Nephron (organoid): ENCODE results near the gene SEL1L3.

Experiments
- H3K27ac Mint-ChIP-seq, 3 experiments: 2 replicates each; pipeline ENCODE4 v1.8.0; 2020; ENCODE audit warnings: mixed read lengths in 3 of 3, mild to moderate bottlenecking in 2 of 3, moderate library complexity in 1 of 3
- H3K27me3 Mint-ChIP-seq: 2 replicates; pipeline ENCODE4 v1.8.0; 2021; ENCODE audit warnings: low read depth, mild to moderate bottlenecking, moderate library complexity, mixed read lengths
- H3K36me3 Mint-ChIP-seq: 2 replicates; pipeline ENCODE4 v1.8.0; 2020; ENCODE audit warnings: low read depth, mixed read lengths
- H3K4me1 Mint-ChIP-seq: 2 replicates; pipeline ENCODE4 v1.8.0; 2020; ENCODE audit warnings: mixed read lengths
- H3K4me3 Mint-ChIP-seq, 3 experiments: 2 replicates each; pipeline ENCODE4 v1.8.0; 2020; ENCODE audit warnings: mild to moderate bottlenecking in 3 of 3, mixed read lengths in 3 of 3, moderate library complexity in 2 of 3
- H3K9me3 Mint-ChIP-seq: 2 replicates; pipeline ENCODE4 v1.8.0; 2020; ENCODE audit warnings: mixed read lengths
- TF ChIP-seq, protein P1 (sequence below), 3 experiments: fragments of 200-600 bp; sonication (generic); IDR thresholded peaks; one replicate each; pipeline ENCODE4 v1.5.0; 2021; ENCODE audit warnings: antibody characterized with exemption in 3 of 3; ENCODE audit not compliant: unreplicated experiment in 3 of 3

The SEL1L3 gene

DNA sequence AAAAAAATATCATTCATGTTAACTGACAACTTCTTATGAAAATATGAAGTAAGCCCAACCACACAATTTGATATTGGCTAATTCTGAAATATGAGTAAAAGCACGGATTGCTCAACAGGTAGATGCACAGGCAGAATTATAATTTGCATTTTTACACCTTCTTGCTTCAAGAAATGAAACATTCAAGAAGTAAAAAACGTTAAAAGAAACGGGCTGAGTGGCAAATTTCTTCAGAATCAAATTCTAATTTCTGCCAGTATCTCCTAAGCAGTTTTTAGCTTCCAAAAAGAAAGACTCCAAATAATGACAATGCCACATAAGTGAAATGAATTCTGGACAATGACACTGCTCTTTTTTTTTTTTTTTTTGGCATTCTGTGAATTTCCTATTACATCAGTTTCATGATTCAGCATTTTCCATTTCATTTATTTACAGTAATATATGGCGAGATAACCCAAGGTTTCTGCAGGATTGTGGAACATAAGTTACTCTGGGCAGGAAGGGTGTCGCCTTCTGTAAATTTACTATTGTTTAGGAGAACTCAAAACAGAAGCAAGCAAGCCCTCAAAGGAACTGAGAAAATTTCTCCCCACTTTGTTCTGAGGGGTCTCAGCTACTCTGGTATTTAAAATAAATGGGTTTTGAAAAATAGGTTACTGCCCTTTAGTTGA is 1.4 kb downstream of the SEL1L3 start:
- no peaks in the 10 kb centered on the region for H3K9me3 Mint-ChIP-seq
- H3K27me3 Mint-ChIP-seq: peaks cover 63% of the 10 kb centered on the region
- H3K4me3 Mint-ChIP-seq: peak overlapping the region; percentile 93 to 98 (median 96)
- H3K36me3 Mint-ChIP-seq: no peaks in the 10 kb centered on the region
- peaks cover 41% of the 10 kb centered on the region for H3K4me1 Mint-ChIP-seq
- TF ChIP-seq, protein P1, sequence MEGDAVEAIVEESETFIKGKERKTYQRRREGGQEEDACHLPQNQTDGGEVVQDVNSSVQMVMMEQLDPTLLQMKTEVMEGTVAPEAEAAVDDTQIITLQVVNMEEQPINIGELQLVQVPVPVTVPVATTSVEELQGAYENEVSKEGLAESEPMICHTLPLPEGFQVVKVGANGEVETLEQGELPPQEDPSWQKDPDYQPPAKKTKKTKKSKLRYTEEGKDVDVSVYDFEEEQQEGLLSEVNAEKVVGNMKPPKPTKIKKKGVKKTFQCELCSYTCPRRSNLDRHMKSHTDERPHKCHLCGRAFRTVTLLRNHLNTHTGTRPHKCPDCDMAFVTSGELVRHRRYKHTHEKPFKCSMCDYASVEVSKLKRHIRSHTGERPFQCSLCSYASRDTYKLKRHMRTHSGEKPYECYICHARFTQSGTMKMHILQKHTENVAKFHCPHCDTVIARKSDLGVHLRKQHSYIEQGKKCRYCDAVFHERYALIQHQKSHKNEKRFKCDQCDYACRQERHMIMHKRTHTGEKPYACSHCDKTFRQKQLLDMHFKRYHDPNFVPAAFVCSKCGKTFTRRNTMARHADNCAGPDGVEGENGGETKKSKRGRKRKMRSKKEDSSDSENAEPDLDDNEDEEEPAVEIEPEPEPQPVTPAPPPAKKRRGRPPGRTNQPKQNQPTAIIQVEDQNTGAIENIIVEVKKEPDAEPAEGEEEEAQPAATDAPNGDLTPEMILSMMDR (IDR thresholded peaks at IDR 0.05; ENCODE audit: unreplicated experiment in 3 of 3): no peak
- peak overlapping the region in 2 of 3 experiments; percentile 50 to 90 for H3K27ac Mint-ChIP-seq

GRCh38 chr4:25860586-25861279 is 2.1 kb downstream of the SEL1L3 start:
- Mint-ChIP-seq H3K27me3 (peaks cover 63% of the 10 kb centered on the region), H3K9me3 (no peaks in the 10 kb centered on the region), H3K27ac (peak overlapping the region in 2 of 3 experiments; percentile 1 to 18), H3K4me1 (peaks cover 41% of the 10 kb centered on the region), H3K36me3 (no peaks in the 10 kb centered on the region), H3K4me3 (peak overlapping the region in 2 of 3 experiments; percentile 18 to 93)
- TF ChIP-seq, protein P1 (IDR thresholded peaks at IDR 0.05; ENCODE audit: unreplicated experiment in 3 of 3): no peak

DNA sequence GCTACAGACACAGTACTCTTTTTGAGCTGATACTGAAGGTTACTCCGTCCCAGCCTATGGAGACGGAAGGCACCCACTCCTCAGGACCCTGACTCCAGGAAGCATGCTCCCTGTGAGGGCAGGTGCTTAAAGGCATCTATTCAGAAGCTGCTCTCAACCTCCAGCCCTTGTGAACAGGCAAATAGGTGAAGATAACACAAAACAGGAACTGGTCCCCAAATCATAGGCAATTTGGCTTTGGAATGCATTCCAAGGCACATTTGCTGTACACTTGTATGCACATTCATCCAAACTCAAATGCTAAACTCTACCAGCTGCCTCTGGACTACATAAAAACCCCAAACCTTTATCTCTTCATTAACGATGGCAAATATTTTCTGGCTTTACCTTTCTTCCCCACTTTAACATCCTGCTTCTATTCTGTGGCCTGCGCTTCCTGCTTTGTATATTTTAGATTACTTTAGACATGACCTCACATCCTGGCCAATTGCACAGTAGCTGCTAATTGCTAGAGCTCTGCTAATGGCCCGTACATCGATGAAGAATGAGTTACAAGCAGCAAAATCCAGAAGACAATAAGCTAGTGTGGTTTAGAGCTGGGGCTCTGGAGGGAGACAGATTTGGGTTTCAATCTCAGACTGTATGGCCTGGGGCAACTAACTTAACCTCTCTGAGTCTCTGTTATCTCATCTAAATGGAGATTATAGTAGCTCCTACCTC is 3.2 kb downstream of the SEL1L3 start:
- Mint-ChIP-seq H3K4me3 (peak overlapping the region in 1 of 3 experiments; percentile 9), H3K36me3 (no peaks in the 10 kb centered on the region), H3K27ac (peak overlapping the region in 1 of 3 experiments; percentile 37), H3K4me1 (peaks cover 31% of the 10 kb centered on the region), H3K9me3 (no peaks in the 10 kb centered on the region), H3K27me3 (peaks cover 56% of the 10 kb centered on the region)
- TF ChIP-seq, protein P1 (IDR thresholded peaks at IDR 0.05; ENCODE audit: unreplicated experiment in 3 of 3): no peak

DNA sequence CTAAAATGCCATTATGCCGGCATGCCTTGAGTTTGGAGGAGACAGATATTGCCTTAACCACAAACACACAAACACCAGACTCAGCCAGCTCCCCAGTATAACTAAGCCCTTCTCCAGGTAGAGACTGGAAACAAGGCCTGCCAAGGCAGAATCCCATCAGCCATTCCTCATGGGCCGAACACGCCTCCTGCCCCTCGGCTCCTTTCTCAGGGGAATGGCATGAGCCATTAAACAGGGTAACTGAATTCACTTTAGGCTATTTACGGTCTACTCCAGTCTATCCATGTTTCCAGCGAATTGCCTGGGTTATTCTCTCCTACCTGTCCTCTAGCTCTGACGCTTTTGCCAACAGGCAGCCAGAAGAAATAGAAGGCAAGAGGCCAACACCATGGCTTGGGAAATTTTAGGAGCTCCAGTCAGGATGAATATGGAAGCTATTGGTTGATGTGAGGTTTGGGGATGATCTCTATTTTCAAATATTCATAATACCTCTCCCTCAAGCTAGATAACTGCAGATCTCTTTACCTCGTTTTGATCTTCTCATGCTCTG is 4.9 kb downstream of the SEL1L3 start:
- no peaks in the 10 kb centered on the region for H3K9me3 Mint-ChIP-seq
- peaks cover 29% of the 10 kb centered on the region for H3K4me1 Mint-ChIP-seq
- TF ChIP-seq, protein P1 (IDR thresholded peaks at IDR 0.05; ENCODE audit: unreplicated experiment in 3 of 3): no peak
- H3K4me3 Mint-ChIP-seq: no peak overlapping the region
- H3K36me3 Mint-ChIP-seq: no peaks in the 10 kb centered on the region
- H3K27me3 Mint-ChIP-seq: peaks cover 45% of the 10 kb centered on the region
- no peak overlapping the region for H3K27ac Mint-ChIP-seq

- H3K27me3 Mint-ChIP-seq: peaks cover 45% of the 10 kb centered on the region
- peaks cover 29% of the 10 kb centered on the region for H3K4me1 Mint-ChIP-seq
- H3K27ac Mint-ChIP-seq: no peak overlapping the region
- H3K36me3 Mint-ChIP-seq: no peaks in the 10 kb centered on the region
- no peak overlapping the region for H3K4me3 Mint-ChIP-seq
- TF ChIP-seq, protein P1 (IDR thresholded peaks at IDR 0.05; ENCODE audit: unreplicated experiment in 3 of 3): no peak
- no peaks in the 10 kb centered on the region for H3K9me3 Mint-ChIP-seq
These were observed 5.4 kb downstream of the SEL1L3 start for GRCh38 chr4:25857403-25857802.
